Epithelial cell of esophagus (primary cell): ENCODE measurements around the gene MC1R.

Source experiments
- DNase-seq: peaks from one replicate; pipeline ENCODE4 v3.0.0; 2010; ENCODE audit warnings: low read depth
- H3K4me3 ChIP-seq: 2 replicates; pipeline ENCODE4 v1.5.1; 2011; ENCODE audit warnings: mild to moderate bottlenecking, low read length, control low read depth
- TF ChIP-seq, protein P1 (sequence below): IDR thresholded peaks from 2 replicates; pipeline ENCODE4 v1.5.1; 2011; ENCODE audit warnings: low read depth, mild to moderate bottlenecking, low read length, control low read depth, inconsistent platforms; ENCODE audit not compliant: insufficient read depth; ENCODE audit errors: missing control alignments

MC1R gene

GRCh38 chr16:89917773-89918452 is 749 bp upstream of the MC1R start:
- TF ChIP-seq, protein P1, sequence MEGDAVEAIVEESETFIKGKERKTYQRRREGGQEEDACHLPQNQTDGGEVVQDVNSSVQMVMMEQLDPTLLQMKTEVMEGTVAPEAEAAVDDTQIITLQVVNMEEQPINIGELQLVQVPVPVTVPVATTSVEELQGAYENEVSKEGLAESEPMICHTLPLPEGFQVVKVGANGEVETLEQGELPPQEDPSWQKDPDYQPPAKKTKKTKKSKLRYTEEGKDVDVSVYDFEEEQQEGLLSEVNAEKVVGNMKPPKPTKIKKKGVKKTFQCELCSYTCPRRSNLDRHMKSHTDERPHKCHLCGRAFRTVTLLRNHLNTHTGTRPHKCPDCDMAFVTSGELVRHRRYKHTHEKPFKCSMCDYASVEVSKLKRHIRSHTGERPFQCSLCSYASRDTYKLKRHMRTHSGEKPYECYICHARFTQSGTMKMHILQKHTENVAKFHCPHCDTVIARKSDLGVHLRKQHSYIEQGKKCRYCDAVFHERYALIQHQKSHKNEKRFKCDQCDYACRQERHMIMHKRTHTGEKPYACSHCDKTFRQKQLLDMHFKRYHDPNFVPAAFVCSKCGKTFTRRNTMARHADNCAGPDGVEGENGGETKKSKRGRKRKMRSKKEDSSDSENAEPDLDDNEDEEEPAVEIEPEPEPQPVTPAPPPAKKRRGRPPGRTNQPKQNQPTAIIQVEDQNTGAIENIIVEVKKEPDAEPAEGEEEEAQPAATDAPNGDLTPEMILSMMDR: no peak
- DNase-seq: peak; percentile 86
- H3K4me3 ChIP-seq: no peak overlapping the region

DNA sequence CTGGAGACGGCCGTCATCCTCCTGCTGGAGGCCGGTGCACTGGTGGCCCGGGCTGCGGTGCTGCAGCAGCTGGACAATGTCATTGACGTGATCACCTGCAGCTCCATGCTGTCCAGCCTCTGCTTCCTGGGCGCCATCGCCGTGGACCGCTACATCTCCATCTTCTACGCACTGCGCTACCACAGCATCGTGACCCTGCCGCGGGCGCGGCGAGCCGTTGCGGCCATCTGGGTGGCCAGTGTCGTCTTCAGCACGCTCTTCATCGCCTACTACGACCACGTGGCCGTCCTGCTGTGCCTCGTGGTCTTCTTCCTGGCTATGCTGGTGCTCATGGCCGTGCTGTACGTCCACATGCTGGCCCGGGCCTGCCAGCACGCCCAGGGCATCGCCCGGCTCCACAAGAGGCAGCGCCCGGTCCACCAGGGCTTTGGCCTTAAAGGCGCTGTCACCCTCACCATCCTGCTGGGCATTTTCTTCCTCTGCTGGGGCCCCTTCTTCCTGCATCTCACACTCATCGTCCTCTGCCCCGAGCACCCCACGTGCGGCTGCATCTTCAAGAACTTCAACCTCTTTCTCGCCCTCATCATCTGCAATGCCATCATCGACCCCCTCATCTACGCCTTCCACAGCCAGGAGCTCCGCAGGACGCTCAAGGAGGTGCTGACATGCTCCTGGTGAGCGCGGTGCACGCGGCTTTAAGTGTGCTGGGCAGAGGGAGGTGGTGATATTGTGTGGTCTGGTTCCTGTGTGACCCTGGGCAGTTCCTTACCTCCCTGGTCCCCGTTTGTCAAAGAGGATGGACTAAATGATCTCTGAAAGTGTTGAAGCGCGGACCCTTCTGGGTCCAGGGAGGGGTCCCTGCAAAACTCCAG is 1.1 kb downstream of the MC1R start:
- TF ChIP-seq, protein P1: no peak
- H3K4me3 ChIP-seq: no peak overlapping the region
- no peak for DNase-seq

DNA sequence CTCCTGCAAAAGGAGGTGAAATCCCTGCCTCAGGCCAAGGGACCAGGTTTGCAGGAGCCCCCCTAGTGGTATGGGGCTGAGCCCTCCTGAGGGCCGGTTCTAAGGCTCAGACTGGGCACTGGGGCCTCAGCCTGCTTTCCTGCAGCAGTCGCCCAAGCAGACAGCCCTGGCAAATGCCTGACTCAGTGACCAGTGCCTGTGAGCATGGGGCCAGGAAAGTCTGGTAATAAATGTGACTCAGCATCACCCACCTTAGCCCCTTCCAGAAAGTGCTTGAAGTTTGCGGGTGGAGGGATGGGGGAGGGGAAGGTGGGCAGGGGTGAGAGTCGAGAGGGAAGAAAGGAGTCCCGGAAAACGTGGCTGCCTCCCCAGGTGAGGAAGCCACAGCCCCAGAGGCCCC is 2.1 kb downstream of the MC1R start:
- no peak for DNase-seq
- TF ChIP-seq, protein P1: no peak
- no peak overlapping the region for H3K4me3 ChIP-seq

DNA sequence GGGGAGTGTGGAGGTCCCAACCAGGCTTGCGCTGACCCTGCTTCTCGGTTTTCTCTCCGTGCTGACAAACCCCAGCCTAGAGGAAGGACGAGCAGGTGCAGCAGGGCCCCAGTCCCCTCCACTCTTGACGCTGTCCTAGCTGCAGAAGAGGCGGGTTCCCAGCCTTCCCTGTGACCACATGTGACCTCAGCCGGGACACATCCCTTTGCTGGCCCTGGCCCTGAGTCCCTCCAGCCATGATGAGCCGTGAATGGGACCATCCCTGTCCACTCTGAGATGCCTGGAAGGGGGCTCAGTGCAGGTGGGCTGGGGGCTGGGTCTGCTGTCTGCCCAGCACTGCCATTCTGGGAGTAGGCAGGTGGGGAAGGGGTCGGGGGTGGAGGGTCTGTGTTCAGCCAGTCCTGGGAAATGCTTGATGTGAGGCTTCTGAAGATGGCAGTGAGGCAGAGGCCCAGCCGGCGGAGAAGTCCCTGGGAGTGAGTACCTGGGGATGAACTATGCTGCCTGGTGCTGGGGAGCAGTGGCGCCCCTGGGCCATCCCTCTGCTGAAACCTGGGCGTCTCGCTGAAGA is 2.6 kb downstream of the MC1R start:
- H3K4me3 ChIP-seq: no peak overlapping the region
- TF ChIP-seq, protein P1: no peak
- no peak for DNase-seq

DNA sequence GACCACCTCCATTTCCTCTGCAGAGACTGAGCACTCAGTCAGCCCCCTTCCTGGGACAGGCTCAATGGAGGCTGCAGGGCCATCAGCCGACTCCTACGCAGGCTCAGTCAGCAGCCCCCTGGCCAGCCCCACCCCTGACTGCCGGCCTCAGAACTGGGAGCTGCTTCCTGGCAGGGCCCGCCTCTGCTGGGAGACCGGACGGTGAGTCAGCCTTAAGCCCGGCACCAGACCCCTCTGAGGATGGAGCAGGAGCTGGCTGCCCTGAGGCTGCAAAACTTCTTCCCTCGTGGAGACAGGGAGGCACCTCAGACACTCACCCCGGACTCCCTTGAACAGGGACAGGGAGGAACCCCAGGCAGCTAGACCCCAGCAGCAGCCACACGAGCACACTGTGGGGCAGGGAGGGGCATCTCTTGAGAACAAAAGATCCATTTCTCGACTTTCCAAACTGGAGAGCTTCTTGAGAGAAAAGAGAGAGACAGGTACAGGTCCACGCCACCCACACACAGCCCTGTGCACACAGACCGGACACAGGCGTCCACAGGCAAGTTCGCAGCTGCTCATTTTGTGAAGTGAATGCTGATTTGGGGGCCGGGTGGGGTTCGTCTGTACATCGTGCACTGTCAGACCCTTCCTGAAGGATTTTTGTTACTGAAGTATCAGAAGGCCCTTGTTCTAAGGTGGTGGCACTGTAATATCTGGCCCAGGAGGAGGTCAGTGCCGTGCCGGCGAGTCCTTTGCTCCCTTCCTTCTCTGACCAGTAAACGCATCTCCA is 3.2 kb downstream of the MC1R start:
- DNase-seq: peak; percentile 91
- TF ChIP-seq, protein P1: no peak
- H3K4me3 ChIP-seq: peak overlapping the region; percentile 52

GRCh38 chr16:89922477-89922883 is 3.8 kb downstream of the MC1R start:
- TF ChIP-seq, protein P1: no peak
- DNase-seq: peak; percentile 79
- H3K4me3 ChIP-seq: peak overlapping the region; percentile 52
